HL-60 (cell line): Measurements from ENCODE around the gene PRCP.

ENCODE experiments used
- DNase-seq, 2 experiments: peaks; one replicate each; pipeline ENCODE4 v3.0.0-alpha.2; 2010 to 2020; ENCODE audit warnings: low read depth in 1 of 2, low spot score in 1 of 2
- H3K27ac ChIP-seq: fragments of 250-450 bp; sonication (Bioruptor Pico); replicated peaks from 2 replicates; pipeline ENCODE4 v1.5.1; 2020; ENCODE audit warnings: mild to moderate bottlenecking, moderate library complexity
- H3K27me3 ChIP-seq: fragments of 250-450 bp; sonication (Bioruptor Pico); 2 replicates; pipeline ENCODE4 v1.5.1; 2021; ENCODE audit warnings: mild to moderate bottlenecking, moderate library complexity; ENCODE audit not compliant: insufficient read depth, poor library complexity, severe bottlenecking
- H3K4me3 ChIP-seq: replicated peaks from 2 replicates; pipeline ENCODE4 v1.5.1; 2011; ENCODE audit warnings: mild to moderate bottlenecking, control low read depth, low read length; ENCODE audit not compliant: insufficient read depth
- GABPA ChIP-seq: IDR thresholded peaks from 2 replicates; pipeline ENCODE4 v1.6.1; 2012; ENCODE audit warnings: low read depth
- POLR2AphosphoS5 ChIP-seq: IDR thresholded peaks from 2 replicates; pipeline ENCODE4 v1.6.1; 2012; ENCODE audit warnings: low read depth
- REST ChIP-seq: IDR thresholded peaks from 2 replicates; pipeline ENCODE4 v1.6.1; 2012; ENCODE audit warnings: low read depth; ENCODE audit not compliant: insufficient replicate concordance
- SPI1 ChIP-seq: IDR thresholded peaks from 2 replicates; pipeline ENCODE4 v1.6.1; 2012; ENCODE audit warnings: low read depth, mild to moderate bottlenecking, borderline replicate concordance
- TF ChIP-seq, protein P1 (sequence below): IDR thresholded peaks from one replicate; pipeline ENCODE4 v1.5.1; 2011; ENCODE audit warnings: low read length, control low read depth, inconsistent platforms; ENCODE audit not compliant: insufficient read depth

Gene PRCP

DNA sequence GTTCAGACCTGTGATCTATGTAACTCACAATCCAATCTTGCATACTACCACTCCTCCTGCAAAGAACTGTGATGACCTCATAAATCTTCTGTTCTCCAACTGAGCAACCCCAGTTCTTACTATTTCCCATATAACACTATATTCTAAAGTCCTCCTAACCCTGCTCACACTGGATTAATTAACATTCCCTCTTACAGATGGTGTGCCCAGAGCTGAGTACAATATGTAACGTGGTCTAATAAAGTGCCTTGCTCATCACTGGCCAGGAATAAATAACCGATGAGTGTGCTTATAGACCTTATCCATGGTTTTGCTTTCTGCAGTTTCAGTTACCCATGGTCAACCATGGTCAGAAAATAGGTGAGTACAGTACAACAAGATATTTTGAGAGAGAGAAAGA lies 28.6 kb downstream of the PRCP start:
- Histone ChIP-seq H3K27ac (no peak overlapping the region), H3K27me3 (no peaks in the 10 kb centered on the region), H3K4me3 (no peak overlapping the region)
- TF ChIP-seq SPI1 (no peak), POLR2AphosphoS5 (no peak), REST (no peak), GABPA (no peak)
- TF ChIP-seq, protein P1, sequence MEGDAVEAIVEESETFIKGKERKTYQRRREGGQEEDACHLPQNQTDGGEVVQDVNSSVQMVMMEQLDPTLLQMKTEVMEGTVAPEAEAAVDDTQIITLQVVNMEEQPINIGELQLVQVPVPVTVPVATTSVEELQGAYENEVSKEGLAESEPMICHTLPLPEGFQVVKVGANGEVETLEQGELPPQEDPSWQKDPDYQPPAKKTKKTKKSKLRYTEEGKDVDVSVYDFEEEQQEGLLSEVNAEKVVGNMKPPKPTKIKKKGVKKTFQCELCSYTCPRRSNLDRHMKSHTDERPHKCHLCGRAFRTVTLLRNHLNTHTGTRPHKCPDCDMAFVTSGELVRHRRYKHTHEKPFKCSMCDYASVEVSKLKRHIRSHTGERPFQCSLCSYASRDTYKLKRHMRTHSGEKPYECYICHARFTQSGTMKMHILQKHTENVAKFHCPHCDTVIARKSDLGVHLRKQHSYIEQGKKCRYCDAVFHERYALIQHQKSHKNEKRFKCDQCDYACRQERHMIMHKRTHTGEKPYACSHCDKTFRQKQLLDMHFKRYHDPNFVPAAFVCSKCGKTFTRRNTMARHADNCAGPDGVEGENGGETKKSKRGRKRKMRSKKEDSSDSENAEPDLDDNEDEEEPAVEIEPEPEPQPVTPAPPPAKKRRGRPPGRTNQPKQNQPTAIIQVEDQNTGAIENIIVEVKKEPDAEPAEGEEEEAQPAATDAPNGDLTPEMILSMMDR, result no peak
- no peak for DNase-seq

- no peaks in the 10 kb centered on the region for H3K27me3 ChIP-seq
- DNase-seq, result no peak
- no peak overlapping the region for H3K27ac ChIP-seq
- no peak overlapping the region for H3K4me3 ChIP-seq
- TF ChIP-seq SPI1 (no peak), POLR2AphosphoS5 (no peak)
- TF ChIP-seq, protein P1, result no peak
Observed at GRCh38 chr11:82869657-82870056, 30.6 kb downstream of the PRCP start.

GRCh38 chr11:82867495-82868082 lies 32.6 kb downstream of the PRCP start:
- Histone ChIP-seq H3K27me3 (no peaks in the 10 kb centered on the region), H3K4me3 (no peak overlapping the region), H3K27ac (no peak overlapping the region)
- DNase-seq, result peak; percentile 34 to 77
- no peak for TF ChIP-seq SPI1
- TF ChIP-seq, protein P1, result peak; percentile 32

GRCh38 chr11:82865841-82866240 lies 34.4 kb downstream of the PRCP start:
- H3K4me3 ChIP-seq, result no peak overlapping the region
- TF ChIP-seq, protein P1, result no peak
- TF ChIP-seq POLR2AphosphoS5 (no peak), SPI1 (no peak), GABPA (no peak), REST (no peak)
- H3K27ac ChIP-seq, result no peak overlapping the region
- no peak for DNase-seq
- H3K27me3 ChIP-seq, result no peaks in the 10 kb centered on the region
